HUES6 (cell line): ENCODE measurements around the gene SPDYE2.
"Not testable (repeated sequence)": the region's sequence is repeated elsewhere in the genome, so short reads cannot be mapped to it uniquely, and the experiment has no call there.

Experiments
- H3K27ac ChIP-seq: 2 replicates; pipeline ENCODE4 v1.7.0; 2013; ENCODE audit warnings: low read depth, mild to moderate bottlenecking, low read length, inconsistent platforms
- H3K27me3 ChIP-seq: 2 replicates; pipeline ENCODE4 v1.6.1; 2013; ENCODE audit warnings: low read length; ENCODE audit not compliant: control insufficient read depth, insufficient read depth
- H3K36me3 ChIP-seq: 2 replicates; pipeline ENCODE4 v1.6.1; 2013; ENCODE audit warnings: low read length; ENCODE audit not compliant: control insufficient read depth, insufficient read depth
- H3K4me1 ChIP-seq: 2 replicates; pipeline ENCODE4 v1.6.1; 2013; ENCODE audit warnings: low read length; ENCODE audit not compliant: control insufficient read depth, insufficient read depth
- H3K4me3 ChIP-seq: 2 replicates; pipeline ENCODE4 v1.5.1; 2013; ENCODE audit warnings: low read depth, low read length
- H3K9ac ChIP-seq: one replicate; pipeline ENCODE4 v1.6.1; 2013; ENCODE audit warnings: mild to moderate bottlenecking, low read length
- H3K9me3 ChIP-seq: 2 replicates; pipeline ENCODE4 v1.6.1; 2013; ENCODE audit warnings: low read depth, low read length; ENCODE audit not compliant: control insufficient read depth, insufficient read depth

The SPDYE2 gene

GRCh38 chr7:102543596-102543995 lies 7.4 kb upstream of the SPDYE2 start, which contains the start of gene UPK3BL2:
Gene UPK3BL2 (minus strand): TSS chr7:102543696. CDS start chr7:102543636, 60 bp downstream.
- H3K27ac ChIP-seq, H3K27me3 ChIP-seq, H3K4me3 ChIP-seq, H3K4me1 ChIP-seq, H3K9me3 ChIP-seq, H3K9ac ChIP-seq, H3K36me3 ChIP-seq: not testable (repeated sequence)

- not testable (repeated sequence) for H3K27me3 ChIP-seq, H3K36me3 ChIP-seq
These were observed 6.7 kb upstream of the SPDYE2 start for GRCh38 chr7:102544372-102544771.

GRCh38 chr7:102545288-102545687 lies 5.7 kb upstream of the SPDYE2 start:
- not testable (repeated sequence) for H3K27me3 ChIP-seq, H3K9ac ChIP-seq, H3K27ac ChIP-seq, H3K9me3 ChIP-seq, H3K4me1 ChIP-seq, H3K36me3 ChIP-seq, H3K4me3 ChIP-seq

More at GRCh38 chr7:102544372-102544771, 6.7 kb upstream of the SPDYE2 start:
- H3K4me3 ChIP-seq, H3K4me1 ChIP-seq, H3K9ac ChIP-seq, H3K27ac ChIP-seq, H3K9me3 ChIP-seq: not testable (repeated sequence)

- not testable (repeated sequence) for H3K4me1 ChIP-seq, H3K4me3 ChIP-seq, H3K9me3 ChIP-seq, H3K27me3 ChIP-seq, H3K27ac ChIP-seq, H3K36me3 ChIP-seq, H3K9ac ChIP-seq
These were observed 4.7 kb upstream of the SPDYE2 start for GRCh38 chr7:102546353-102546752.

- not testable (repeated sequence) for H3K27me3 ChIP-seq, H3K9me3 ChIP-seq, H3K4me1 ChIP-seq, H3K4me3 ChIP-seq, H3K9ac ChIP-seq, H3K27ac ChIP-seq, H3K36me3 ChIP-seq
These were observed 17.6 kb downstream of the SPDYE2 start for GRCh38 chr7:102568620-102569019.

- Histone ChIP-seq H3K4me3 (peak within 1 kb of the TSS; percentile 86), H3K9ac (peak within 1 kb of the TSS; percentile 89)
- H3K9me3 ChIP-seq, H3K27me3 ChIP-seq, H3K27ac ChIP-seq, H3K36me3 ChIP-seq, H3K4me1 ChIP-seq: not testable (repeated sequence)
These were observed 21.5 kb downstream of the SPDYE2 start, which contains the start of gene POLR2J3 for GRCh38 chr7:102572261-102573239. Gene POLR2J3 (minus strand): TSS chr7:102572583. CDS start chr7:102572521, 62 bp downstream.

- H3K4me3 ChIP-seq, H3K9ac ChIP-seq, H3K9me3 ChIP-seq, H3K36me3 ChIP-seq, H3K4me1 ChIP-seq, H3K27me3 ChIP-seq, H3K27ac ChIP-seq: not testable (repeated sequence)
These were observed 23.6 kb downstream of the SPDYE2 start for GRCh38 chr7:102574607-102575006.

GRCh38 chr7:102576363-102576762 lies 25.3 kb downstream of the SPDYE2 start:
- H3K9me3 ChIP-seq, result not testable (repeated sequence)

GRCh38 chr7:102577315-102578240 lies 26.6 kb downstream of the SPDYE2 start:
- not testable (repeated sequence) for H3K9me3 ChIP-seq, H3K27ac ChIP-seq, H3K4me3 ChIP-seq, H3K27me3 ChIP-seq, H3K36me3 ChIP-seq, H3K4me1 ChIP-seq, H3K9ac ChIP-seq

More at GRCh38 chr7:102576363-102576762, 25.3 kb downstream of the SPDYE2 start:
- not testable (repeated sequence) for H3K36me3 ChIP-seq, H3K4me1 ChIP-seq, H3K27me3 ChIP-seq, H3K9ac ChIP-seq, H3K27ac ChIP-seq, H3K4me3 ChIP-seq

GRCh38 chr7:102578486-102578885 lies 27.5 kb downstream of the SPDYE2 start:
- not testable (repeated sequence) for H3K9ac ChIP-seq, H3K9me3 ChIP-seq, H3K4me1 ChIP-seq, H3K36me3 ChIP-seq, H3K27ac ChIP-seq, H3K4me3 ChIP-seq, H3K27me3 ChIP-seq

GRCh38 chr7:102581722-102582121 lies 30.7 kb downstream of the SPDYE2 start:
- not testable (repeated sequence) for H3K9ac ChIP-seq, H3K4me3 ChIP-seq, H3K4me1 ChIP-seq, H3K9me3 ChIP-seq, H3K36me3 ChIP-seq, H3K27ac ChIP-seq, H3K27me3 ChIP-seq
